Transverse colon (tissue), 4 donors: ENCODE measurements around the gene FER1L5. TPM values are rescaled to one million over a fixed set of nuclear protein-coding genes. Genes with fewer than 3 reads are reported as not detected.

ENCODE experiments used
- DNase-seq: peaks from one replicate; pipeline ENCODE4 v3.0.0-alpha.2; 2019
- H3K27ac ChIP-seq, 4 donors: fragments of 200-600 bp; sonication (generic); 2 replicates each; pipeline ENCODE4 v1.5.1; 2016 to 2018; ENCODE audit warnings: inconsistent platforms in 4 of 4
- H3K27me3 ChIP-seq: fragments of 200-600 bp; sonication (generic); 2 replicates; pipeline ENCODE4 v1.5.1; 2017; ENCODE audit warnings: inconsistent platforms
- H3K36me3 ChIP-seq, 4 donors: fragments of 200-600 bp; sonication (generic); 2 replicates each; pipeline ENCODE4 v1.5.1; 2017 to 2019; ENCODE audit warnings: inconsistent platforms in 4 of 4
- H3K4me1 ChIP-seq, 4 donors: fragments of 200-600 bp; sonication (generic); 2 replicates each; pipeline ENCODE4 v1.5.1; 2017 to 2020; ENCODE audit warnings: inconsistent platforms in 4 of 4
- H3K4me3 ChIP-seq, 4 donors: fragments of 200-600 bp; sonication (generic); 1 replicate in 1 of 4; 2 replicates in 3 of 4; pipeline versions ENCODE4 v1.5.1 to v1.6.1; 2017 to 2019; ENCODE audit warnings: inconsistent platforms in 4 of 4
- H3K9me3 ChIP-seq, 2 donors: fragments of 200-600 bp; sonication (generic); 2 replicates each; pipeline ENCODE4 v1.5.1; 2017 to 2019; ENCODE audit warnings: inconsistent platforms in 2 of 2
- CTCF ChIP-seq, 5 experiments: fragments of 200-600 bp in 3 of 5; fragments of 450-650 bp in 2 of 5; sonication (generic) in 3 of 5; IDR thresholded peaks; 1 replicate in 2 of 5; 2 replicates in 3 of 5; pipeline ENCODE4 v1.5.1; 2016 to 2017; ENCODE audit warnings: antibody characterized with exemption in 5 of 5, inconsistent platforms in 3 of 5, mild to moderate bottlenecking in 2 of 5, moderate library complexity in 1 of 5
- EP300 ChIP-seq: sonication (generic); formaldehyde crosslinking; IDR thresholded peaks from one replicate; pipeline ENCODE4 v1.6.1; 2017; ENCODE audit warnings: antibody characterized with exemption, low read depth
- POLR2A ChIP-seq: fragments of 450-650 bp; IDR thresholded peaks from one replicate; pipeline ENCODE4 v1.6.1; 2016; ENCODE audit warnings: antibody characterized with exemption, mild to moderate bottlenecking, moderate library complexity
- POLR2AphosphoS5 ChIP-seq, 3 donors: sonication (generic); formaldehyde crosslinking; IDR thresholded peaks; one replicate each; pipeline ENCODE4 v1.6.1; 2016; ENCODE audit warnings: antibody characterized with exemption in 3 of 3
- WGBS, 2 donors: methylation state at CpG; one replicate each; pipeline ENCODE4 v1.1.5; 2018; ENCODE audit warnings: low coverage in 1 of 2; 5-methylcytosine and 5-hydroxymethylcytosine counted together
- in situ Hi-C, 4 donors: fragments of 200-750 bp; cut with MboI; loops; one replicate each; pipeline versions ENCODE4 v1.15.0 to v1.15.1; 2017; ENCODE audit warnings: low sequenced_read_pairs in 3 of 4, low pct_ligation_motif_present in 1 of 4, low pct_unique_long_range_greater_than_20kb in 1 of 4
- intact Hi-C: fragments of 100-400 bp; cut with DNase I; formaldehyde crosslinking; loops from one replicate; pipeline ENCODE4 v1.15.1; 2023; ENCODE audit warnings: low total_unique reads
- total RNA-seq, 4 donors: library from RNA; depleted of rRNA; stranded (reverse); fragments of >200 nt; gene quantifications; one replicate each; pipeline ENCODE4 v1.1.0, GENCODE V29; 2016

FER1L5 gene
- total RNA-seq, 4 donors from 2014 or later, result not detected

GRCh38 chr2:96626553-96626942, 16.0 kb upstream of the FER1L5 start:
- 66 to 100% methylated on average over 1 to 2 of the region's 2 CpGs for WGBS, 2 donors
- H3K36me3 ChIP-seq, result peaks cover 0 to 30% (median 13%) of the 10 kb centered on the region in 4 donors
- H3K4me1 ChIP-seq, result peaks cover 4 to 18% (median 11%) of the 10 kb centered on the region in 4 donors
- no peak for DNase-seq
- in situ Hi-C loops, result no loop called here
- no peaks in the 10 kb centered on the region for H3K9me3 ChIP-seq
- H3K27me3 ChIP-seq, result no peaks in the 10 kb centered on the region
- intact Hi-C loops, result no loop called here
- no peak for TF ChIP-seq POLR2A
- no peak for TF ChIP-seq CTCF (IDR thresholded peaks at IDR 0.05)
- no peak for TF ChIP-seq EP300
- no peak for TF ChIP-seq POLR2AphosphoS5 (IDR thresholded peaks at IDR 0.05)
- H3K4me3 ChIP-seq, result no peak overlapping the region
- peak overlapping the region; percentile 19 to 53 (median 39) for H3K27ac ChIP-seq

- 83 to 87% methylated on average over 4 of the region's 4 CpGs for WGBS, 2 donors
- Histone ChIP-seq H3K27ac (no peak overlapping the region), H3K4me1 (peaks cover 11 to 36% (median 17%) of the 10 kb centered on the region in 4 donors), H3K4me3 (no peak overlapping the region), H3K36me3 (peaks cover 0 to 30% (median 13%) of the 10 kb centered on the region in 4 donors), H3K27me3 (no peaks in the 10 kb centered on the region), H3K9me3 (no peaks in the 10 kb centered on the region)
- TF ChIP-seq EP300 (no peak), POLR2A (no peak), POLR2AphosphoS5 (IDR thresholded peaks at IDR 0.05) (no peak), CTCF (IDR thresholded peaks at IDR 0.05) (no peak)
- in situ Hi-C loops (no loop called here), intact Hi-C loops (loop anchor here (10.0 kb wide), 1 partner anchor 133 kb away; the partner anchor contains the start of gene CNNM4)
- DNase-seq, result no peak
Observed at GRCh38 chr2:96631804-96632435, 10.6 kb upstream of the FER1L5 start.

GRCh38 chr2:96633641-96634040, 8.9 kb upstream of the FER1L5 start:
- Histone ChIP-seq H3K4me3 (no peak overlapping the region), H3K27me3 (no peaks in the 10 kb centered on the region), H3K4me1 (peaks cover 12 to 43% (median 20%) of the 10 kb centered on the region in 4 donors), H3K27ac (no peak overlapping the region), H3K9me3 (no peaks in the 10 kb centered on the region), H3K36me3 (peaks cover 0 to 19% (median 9%) of the 10 kb centered on the region in 4 donors)
- intact Hi-C loops, result loop anchor here (10.0 kb wide), 1 partner anchor 131 kb away; the partner anchor contains the start of gene CNNM4
- DNase-seq, result no peak
- 93 to 97% methylated on average over 8 to 9 of the region's 9 CpGs for WGBS, 2 donors
- no peak for TF ChIP-seq CTCF (IDR thresholded peaks at IDR 0.05)
- TF ChIP-seq EP300, result no peak
- TF ChIP-seq POLR2A, result no peak
- TF ChIP-seq POLR2AphosphoS5 (IDR thresholded peaks at IDR 0.05), result no peak
- in situ Hi-C loops, result no loop called here

- intact Hi-C loops (loop anchor here (10.0 kb wide), 1 partner anchor 128 kb away; the partner anchor contains the start of gene CNNM4), in situ Hi-C loops (no loop called here)
- Histone ChIP-seq H3K9me3 (no peaks in the 10 kb centered on the region), H3K4me1 (peaks cover 12 to 46% (median 21%) of the 10 kb centered on the region in 4 donors), H3K27ac (peak overlapping the region; percentile 89 to 96 (median 94)), H3K27me3 (no peaks in the 10 kb centered on the region), H3K36me3 (no peaks in the 10 kb centered on the region), H3K4me3 (peak overlapping the region; percentile 36 to 74 (median 62))
- WGBS, 2 donors, result 34 to 58% methylated on average over 4 to 14 of the region's 14 CpGs
- TF ChIP-seq EP300 (no peak), POLR2AphosphoS5 (IDR thresholded peaks at IDR 0.05) (no peak), POLR2A (no peak), CTCF (IDR thresholded peaks at IDR 0.05) (no peak)
- peak; percentile 31 for DNase-seq
Observed at GRCh38 chr2:96636551-96637171, 5.9 kb upstream of the FER1L5 start.
